LoVo (cell line): Measurements from ENCODE around the gene MAPKAP1.

ENCODE experiments used
- DNase-seq: peaks from one replicate; pipeline ENCODE4 v3.0.0-alpha.2; 2016; ENCODE audit warnings: low spot score

MAPKAP1 gene

GRCh38 chr9:125536167-125536772, 170.7 kb downstream of the MAPKAP1 start:
- DNase-seq: no peak

- no peak for DNase-seq
These were observed 171.9 kb downstream of the MAPKAP1 start for GRCh38 chr9:125534971-125535701.

- DNase-seq: no peak
These were observed 174.0 kb downstream of the MAPKAP1 start for GRCh38 chr9:125532812-125533594.

- DNase-seq: no peak
These were observed 174.6 kb downstream of the MAPKAP1 start for GRCh38 chr9:125532412-125532811.

- no peak for DNase-seq
These were observed 177.2 kb downstream of the MAPKAP1 start for GRCh38 chr9:125529589-125530515.

DNA sequence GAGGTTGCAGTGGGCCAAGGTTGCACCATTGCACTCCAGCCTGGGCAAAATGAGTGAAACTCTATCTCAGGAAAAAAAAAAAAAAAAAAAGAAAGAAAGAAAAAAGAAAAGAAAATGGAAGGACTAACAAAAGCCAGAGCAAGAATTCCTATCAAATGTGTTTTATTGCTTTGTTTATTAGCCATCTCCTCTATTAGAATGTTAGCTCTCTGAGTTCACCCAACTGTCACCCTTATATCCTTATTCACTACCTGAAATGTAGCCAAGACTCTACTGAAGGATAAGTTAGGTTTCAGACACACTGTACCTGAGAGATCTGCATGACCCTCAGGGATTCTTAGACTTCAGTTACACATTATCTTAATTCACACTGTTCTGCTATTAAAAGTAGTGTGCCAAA, 177.9 kb downstream of the MAPKAP1 start:
- no peak for DNase-seq

DNA sequence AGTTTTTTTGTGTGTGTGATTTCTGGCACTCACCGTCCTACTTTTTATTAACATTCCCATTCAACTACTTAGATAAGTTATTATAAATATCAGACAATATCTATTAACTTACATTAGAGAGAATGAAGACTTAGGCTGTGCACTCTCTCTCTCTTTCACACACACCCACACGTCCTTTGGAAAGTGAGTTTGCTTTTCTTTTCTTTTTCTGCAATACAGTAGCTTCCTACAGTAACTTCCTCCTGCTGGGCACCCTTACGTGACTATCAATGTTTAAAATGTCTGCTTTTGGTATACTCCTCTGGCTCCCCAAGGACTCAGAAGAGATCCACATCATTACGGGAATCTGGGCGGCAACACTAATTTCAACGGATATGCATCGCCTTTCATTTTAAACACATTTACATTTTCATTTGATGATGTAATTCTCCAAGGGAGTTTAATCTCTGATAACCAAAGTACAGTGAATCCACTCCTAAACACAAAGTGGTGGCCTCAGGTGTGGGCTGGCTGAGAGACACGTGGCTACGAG, 179.5 kb downstream of the MAPKAP1 start:
- DNase-seq: no peak

GRCh38 chr9:125525921-125526631, 180.9 kb downstream of the MAPKAP1 start:
- no peak for DNase-seq

DNA sequence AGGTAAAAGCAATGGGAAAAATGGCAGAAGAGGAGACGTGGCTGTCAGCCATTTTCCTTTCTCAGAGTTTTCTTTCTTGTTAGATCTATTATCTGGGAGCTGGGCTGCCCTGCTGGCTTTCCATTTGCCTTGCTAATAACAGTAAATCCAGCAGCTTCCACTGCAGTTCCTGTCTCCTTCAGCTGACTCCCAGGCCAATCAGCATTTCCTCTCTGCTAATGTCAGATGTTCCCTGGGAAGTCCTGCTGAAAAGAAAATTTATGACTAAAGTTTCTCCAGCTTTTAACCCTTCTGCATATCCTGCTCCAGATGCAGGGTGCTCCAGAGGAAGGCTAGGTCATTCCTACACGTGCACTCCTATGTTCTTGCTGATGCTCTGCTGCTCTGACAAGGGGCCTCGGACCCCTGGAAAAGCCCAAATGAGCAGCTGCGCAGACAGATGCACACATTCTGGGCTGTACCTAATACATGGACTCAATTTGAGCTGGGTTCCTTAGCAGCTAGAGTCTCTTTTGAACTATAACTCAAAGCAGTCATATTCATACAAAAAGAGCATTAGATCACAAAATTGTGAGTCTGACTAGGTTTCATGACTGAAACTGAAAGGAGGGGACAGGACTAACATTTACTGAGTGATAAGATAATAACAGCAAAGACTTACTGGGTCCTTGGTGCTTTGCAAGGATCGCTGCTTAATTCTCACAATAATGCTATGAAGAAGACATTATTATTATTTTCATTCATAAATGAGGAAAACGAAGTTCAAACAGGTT, 182.2 kb downstream of the MAPKAP1 start:
- DNase-seq: no peak

DNA sequence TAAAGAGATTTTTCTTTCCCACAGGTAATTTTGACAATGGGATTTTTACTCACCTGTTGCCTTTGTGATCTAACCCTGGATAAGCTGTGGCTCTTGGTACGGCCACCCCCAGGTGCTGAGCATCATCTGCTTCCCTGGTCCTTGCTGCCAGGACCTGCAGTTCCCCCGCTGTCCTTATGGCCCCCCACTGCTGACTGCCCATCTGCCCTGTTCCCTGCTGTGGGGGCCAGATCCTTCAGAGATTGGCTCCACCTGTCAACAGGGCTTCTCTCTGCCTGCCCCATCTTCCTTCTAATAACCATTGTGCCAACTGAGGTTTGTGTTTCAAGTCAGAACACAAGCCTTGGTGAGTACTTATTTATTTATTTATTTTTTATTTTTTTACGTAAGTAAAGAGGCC, 183.3 kb downstream of the MAPKAP1 start:
- no peak for DNase-seq

DNA sequence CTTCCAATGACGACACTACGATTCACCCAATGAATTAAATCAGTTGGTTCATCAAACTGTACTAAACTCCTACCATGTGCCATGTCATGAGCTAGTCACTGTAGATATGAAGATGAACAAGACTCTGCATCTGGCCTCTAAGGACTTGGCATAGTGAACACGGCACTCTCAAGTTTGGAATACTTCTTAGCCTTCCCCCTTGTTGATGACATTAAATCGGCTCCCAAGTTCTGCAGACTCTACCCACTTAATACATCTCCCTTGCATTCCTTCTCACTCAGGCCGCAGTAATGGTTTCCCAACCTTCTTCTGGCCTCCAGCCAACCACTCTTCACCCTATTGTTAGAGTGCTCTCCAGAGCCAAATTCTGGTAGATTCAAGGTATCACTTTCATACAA, 184.7 kb downstream of the MAPKAP1 start:
- DNase-seq: no peak

DNA sequence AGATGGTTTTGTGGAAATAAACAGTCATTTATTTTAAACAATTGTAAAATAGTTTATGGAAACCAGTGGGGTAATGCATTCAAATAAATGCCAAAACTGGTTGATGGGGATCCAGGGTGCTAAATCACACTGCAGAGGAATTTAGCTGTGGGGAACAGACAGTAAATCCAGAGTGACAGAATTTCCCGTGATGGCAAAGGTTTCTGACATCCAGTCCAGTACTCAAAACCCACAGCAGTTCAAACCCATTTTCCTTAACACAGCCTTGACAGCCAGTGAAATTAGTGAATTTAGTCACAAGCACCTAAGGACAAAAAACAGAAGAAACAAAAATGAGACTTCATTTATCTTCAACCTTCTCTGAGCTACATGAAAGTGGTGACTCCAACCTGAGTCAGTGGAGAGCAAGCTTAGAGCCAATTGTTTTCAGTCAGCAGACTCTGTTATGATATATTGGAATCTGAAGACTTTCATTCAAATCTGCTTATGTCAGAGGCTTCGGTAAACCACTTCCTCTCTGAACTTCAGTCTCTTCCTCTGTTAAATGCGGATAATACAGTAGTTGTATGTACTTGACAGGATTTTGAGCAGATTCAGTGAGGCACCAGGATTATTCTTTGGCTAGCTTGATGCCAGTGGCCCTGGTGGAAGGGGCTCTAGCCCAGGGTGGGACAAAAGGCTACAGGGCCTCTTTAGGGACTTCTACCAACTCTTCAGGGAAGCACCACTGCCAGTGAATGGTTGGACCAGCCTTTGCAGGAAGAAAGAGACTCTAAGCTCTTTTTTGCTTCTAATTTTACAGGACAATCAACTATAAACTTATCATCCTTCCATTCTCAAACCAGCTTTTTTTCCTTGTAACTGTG, 185.3 kb downstream of the MAPKAP1 start:
- DNase-seq: peak; percentile 8

DNA sequence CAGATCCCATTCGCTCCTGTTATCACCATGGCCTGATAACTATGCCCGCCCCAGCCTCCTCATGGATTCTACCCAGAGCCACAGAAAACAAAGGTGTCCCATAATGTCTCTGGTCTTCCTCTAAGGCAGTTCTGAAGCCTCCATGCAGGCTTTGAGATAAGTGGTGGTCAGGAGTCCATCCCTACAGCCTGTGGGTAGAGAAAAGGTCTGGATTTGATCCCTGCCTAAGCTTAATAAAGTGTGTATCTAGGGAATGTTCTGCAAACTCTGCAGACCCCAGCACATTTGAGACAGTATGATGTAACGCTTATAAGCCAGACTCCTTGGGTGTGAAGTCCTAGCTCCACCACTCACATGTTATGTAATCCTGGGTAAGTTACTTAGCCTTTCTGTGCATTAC, 187.3 kb downstream of the MAPKAP1 start:
- DNase-seq: no peak

- DNase-seq: no peak
These were observed 189.4 kb downstream of the MAPKAP1 start for GRCh38 chr9:125517577-125517976.

DNA sequence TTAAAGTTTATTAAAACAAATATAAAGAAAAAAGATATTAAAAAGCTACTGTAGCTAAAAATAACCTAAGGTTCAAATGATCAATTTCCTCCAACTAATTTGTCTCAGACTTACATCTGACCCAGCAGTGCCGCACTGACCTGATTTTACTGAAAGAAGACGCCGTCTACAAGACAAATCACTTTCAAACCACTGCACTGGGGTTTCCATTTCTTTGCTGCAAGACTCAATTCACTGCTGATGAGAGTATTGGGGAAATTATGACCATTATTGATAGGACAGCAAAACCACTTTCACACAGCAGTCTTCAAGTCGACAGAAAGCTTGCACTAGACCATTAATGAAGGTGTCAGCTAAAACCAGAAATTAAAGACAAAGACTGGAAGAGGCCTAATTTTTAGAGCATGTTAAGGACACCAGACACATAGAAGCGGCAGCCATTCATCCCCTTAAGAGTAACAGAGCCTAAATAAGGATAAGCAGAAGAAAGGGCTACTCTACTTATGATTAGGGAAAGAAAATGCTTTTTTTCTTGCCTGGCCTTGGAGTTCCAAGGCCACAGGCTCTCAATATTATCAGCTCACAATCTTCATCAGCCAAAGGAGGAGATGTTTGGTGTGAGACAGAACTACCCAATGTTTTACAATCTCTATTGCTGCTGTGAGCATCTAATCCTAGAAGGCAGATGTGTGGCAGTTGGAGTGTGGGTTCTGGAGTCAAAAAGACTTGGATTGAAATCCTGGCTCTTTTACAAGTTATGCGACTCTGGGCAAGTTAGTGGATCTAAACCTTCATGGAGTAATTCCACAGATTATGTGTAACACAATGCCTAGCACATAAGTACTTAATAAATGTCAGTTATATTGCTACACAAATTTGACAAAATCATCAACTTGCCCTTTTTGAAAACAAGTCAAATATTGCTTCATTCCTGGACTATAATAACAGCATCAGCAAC, 190.7 kb downstream of the MAPKAP1 start:
- DNase-seq: no peak

- no peak for DNase-seq
These were observed 191.7 kb downstream of the MAPKAP1 start for GRCh38 chr9:125515281-125515680.

- DNase-seq: no peak
These were observed 192.5 kb downstream of the MAPKAP1 start for GRCh38 chr9:125514468-125514867.
